IPS DF 19.7 (cell line): ENCODE data around the gene CARD11.
"Not testable (repeated sequence)": the region's sequence is repeated elsewhere in the genome, so short reads cannot be mapped to it uniquely, and the experiment has no call there.

Experiments
- DNase-seq: peaks from one replicate; pipeline ENCODE4 v3.0.0-alpha.2; 2013; ENCODE audit warnings: low read depth, low spot score

Gene CARD11

GRCh38 chr7:2926120-2926895 is 117.4 kb downstream of the CARD11 start:
- DNase-seq: no peak

- no peak for DNase-seq
These were observed 118.5 kb downstream of the CARD11 start for GRCh38 chr7:2924866-2925840.

GRCh38 chr7:2923886-2924574 is 119.6 kb downstream of the CARD11 start:
- DNase-seq: no peak

- DNase-seq: no peak
These were observed 120.3 kb downstream of the CARD11 start for GRCh38 chr7:2923291-2923781.

- no peak for DNase-seq
These were observed 120.8 kb downstream of the CARD11 start for GRCh38 chr7:2922866-2923265.

DNA sequence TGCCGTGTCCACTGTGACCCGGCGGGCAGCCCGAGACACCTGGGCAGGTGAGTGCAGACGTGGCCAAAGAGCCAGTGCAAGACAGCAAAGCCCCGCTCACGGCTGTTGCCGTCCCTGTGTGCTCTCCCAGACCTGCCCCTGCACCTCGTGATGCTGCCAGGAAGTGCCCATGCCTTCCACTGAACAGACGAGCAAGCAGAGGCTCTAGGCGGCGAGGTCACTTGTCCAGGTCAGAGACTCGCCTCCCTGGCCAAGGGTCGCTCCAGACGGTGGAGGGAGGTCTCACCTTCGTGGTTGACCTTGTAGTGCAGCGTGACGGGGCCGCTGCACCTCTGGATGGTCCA is 121.3 kb downstream of the CARD11 start:
- no peak for DNase-seq

GRCh38 chr7:2921653-2922347 is 121.9 kb downstream of the CARD11 start:
- DNase-seq: peak; percentile 25

- DNase-seq: no peak
These were observed 122.6 kb downstream of the CARD11 start for GRCh38 chr7:2920956-2921652.

DNA sequence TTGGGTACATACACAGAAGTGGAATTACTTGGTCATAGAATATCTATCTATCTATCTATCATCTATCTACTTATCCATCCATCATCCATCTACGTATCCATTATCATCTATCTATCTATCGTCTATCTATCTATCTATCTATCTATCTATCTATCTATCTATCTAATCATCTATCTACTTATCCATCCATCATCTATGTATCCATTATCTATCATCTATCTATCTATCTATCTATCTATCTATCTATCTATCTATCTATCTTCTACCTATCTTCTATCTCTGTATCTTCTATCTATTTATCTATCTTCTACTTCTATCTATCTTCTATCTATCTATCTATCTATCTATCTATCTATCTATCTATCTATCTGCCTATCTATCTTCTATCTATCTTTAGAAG is 123.2 kb downstream of the CARD11 start:
- not testable (repeated sequence) for DNase-seq

GRCh38 chr7:2920041-2920440 is 123.6 kb downstream of the CARD11 start:
- no peak for DNase-seq

GRCh38 chr7:2919256-2919655 is 124.4 kb downstream of the CARD11 start:
- no peak for DNase-seq

DNA sequence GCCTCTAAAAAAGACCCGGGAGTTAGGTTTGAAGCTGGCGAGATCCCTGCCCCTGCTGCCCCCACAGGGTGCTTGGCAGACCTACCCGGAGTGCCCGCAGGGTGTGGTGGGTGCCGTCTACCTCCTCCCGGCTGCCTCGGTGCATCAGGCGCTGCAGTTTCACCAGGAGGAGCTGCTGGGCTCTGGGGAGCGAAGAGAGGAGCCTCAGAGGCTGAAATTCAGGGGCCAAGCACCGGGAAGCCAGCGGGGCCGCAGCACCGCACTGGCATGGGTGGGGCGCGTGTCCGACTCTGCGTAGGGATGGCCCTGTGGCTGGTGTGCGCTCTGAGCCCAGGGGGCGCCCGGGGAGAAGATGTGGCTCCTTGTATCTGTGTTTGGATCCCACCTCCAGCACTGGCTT is 125.3 kb downstream of the CARD11 start:
- DNase-seq: no peak

DNA sequence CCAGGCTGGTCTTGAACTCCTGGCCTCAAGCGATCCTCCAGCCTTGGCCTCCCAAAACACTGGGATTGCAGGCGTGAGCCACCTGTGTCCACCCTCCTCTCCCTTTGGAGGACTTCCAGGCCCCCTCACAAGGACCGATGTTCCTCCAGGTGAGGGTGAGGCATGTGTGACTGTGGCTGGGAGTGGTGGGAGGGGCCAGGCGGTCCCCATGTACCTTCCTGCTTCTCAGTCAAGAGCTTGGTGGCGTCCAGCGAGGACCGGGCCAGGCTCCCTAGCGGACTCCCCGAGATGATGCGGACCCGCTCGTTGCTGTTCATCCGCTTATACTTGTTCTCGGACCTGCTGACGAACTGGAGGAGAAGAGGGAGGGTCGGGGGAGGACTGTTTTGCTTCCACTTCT is 128.6 kb downstream of the CARD11 start:
- DNase-seq: no peak

DNA sequence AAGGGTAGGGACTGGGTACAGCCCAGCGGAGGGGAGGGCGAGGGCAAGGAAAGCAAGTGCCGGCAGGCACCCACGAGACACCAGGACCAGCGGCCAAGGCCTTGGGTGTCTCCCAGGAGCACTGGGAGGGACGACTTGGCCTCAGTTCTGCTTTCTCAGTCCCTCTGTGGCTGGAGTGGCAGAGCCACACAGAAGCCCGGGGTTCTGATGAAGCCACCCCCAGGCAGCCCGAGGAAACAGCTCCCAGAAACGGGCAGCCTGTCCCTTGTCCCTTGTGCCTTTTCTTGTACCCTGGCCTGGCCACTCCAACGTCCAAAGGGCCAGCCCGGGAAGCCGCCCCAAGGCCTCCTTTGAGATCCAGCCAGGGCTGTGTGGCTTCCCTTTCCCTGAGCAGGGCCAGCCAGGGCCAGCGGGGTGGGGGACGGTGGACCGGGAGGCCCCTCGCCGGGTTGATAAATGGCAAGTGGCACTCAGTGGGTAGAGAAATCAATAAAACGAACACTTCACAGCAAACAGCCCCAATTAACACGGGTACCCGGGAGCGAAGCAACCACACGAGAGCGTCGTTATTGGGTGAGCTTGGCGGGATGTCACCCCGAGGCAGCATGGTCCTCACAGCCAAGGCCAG is 129.8 kb downstream of the CARD11 start:
- DNase-seq: no peak

- DNase-seq: no peak
These were observed 130.8 kb downstream of the CARD11 start for GRCh38 chr7:2912684-2913439.

DNA sequence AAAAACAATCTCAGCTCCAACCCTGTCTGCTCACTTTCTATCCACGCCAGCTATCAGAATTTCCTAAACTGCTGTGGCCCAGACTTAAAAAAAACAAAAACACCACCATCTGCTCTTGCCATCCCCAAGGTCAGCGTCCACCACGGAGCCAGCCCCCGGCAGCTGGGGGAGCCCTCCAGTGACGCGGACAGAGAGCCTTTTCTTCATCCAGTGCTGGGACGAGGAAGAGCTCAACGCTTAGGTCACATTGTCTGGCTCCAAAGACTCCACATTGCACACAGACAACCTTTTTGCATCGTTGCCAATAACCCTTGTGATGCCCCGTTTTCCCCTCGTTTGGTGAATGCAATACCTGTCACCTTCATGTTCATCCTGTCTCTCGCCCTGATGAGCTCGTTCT is 132.2 kb downstream of the CARD11 start:
- no peak for DNase-seq

GRCh38 chr7:2909471-2910039 is 134.1 kb downstream of the CARD11 start:
- DNase-seq: no peak

- DNase-seq: no peak
These were observed 134.6 kb downstream of the CARD11 start for GRCh38 chr7:2909043-2909442.

DNA sequence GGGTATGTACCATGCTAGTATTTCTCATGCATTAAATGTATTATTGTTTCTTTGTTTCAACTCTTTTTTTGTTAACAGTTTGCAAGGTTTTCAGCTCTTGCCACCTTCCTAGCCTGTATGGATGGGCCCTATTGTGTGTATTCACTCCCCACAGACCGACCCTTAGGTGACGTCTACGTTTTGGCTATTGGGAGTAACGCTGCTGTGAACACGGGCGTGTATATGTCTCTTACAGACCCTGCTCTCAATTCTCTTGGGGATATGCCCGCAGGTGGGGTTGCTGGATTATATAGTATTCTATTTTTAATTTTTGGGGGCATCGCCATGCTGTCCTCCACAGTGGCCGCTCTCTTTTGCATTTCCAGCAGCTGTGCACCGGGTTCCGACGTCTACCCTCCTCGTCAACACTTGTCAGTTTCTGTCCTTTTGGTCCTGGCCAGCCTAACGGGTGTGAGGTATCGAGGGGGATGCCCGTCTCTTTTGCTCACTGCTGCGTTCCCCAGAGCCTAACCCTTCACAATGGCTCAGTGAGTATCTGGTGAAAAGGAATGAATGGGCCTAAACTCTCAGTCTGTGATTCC is 135.5 kb downstream of the CARD11 start:
- DNase-seq: no peak
